Epithelial cell of proximal tubule (primary cell): ENCODE measurements around the gene ARRDC3. TPM values are rescaled to one million over a fixed set of nuclear protein-coding genes. Genes with fewer than 3 reads are reported as not detected.
"Not testable (repeated sequence)": the region's sequence is repeated elsewhere in the genome, so short reads cannot be mapped to it uniquely, and the experiment has no call there.

Source experiments
- DNase-seq: peaks from one replicate; pipeline ENCODE4 v3.0.0-alpha.2; 2011; ENCODE audit warnings: low read depth
- H3K4me3 ChIP-seq: 2 replicates; pipeline ENCODE4 v1.5.1; 2011; ENCODE audit warnings: low read depth, mild to moderate bottlenecking, low read length
- total RNA-seq: library from RNA; depleted of rRNA; stranded (reverse); fragments of >200 nt; gene quantifications from 2 replicates; pipeline ENCODE4 v1.2.3, GENCODE V29; 2015
- TF ChIP-seq, protein P1 (sequence below): conservative IDR thresholded peaks from 2 replicates; pipeline ENCODE4 v1.5.1; 2012; ENCODE audit warnings: low read depth, mild to moderate bottlenecking, low read length

Gene ARRDC3
- total RNA-seq, 1 donor from 2014 or later = 34.2 TPM

DNA sequence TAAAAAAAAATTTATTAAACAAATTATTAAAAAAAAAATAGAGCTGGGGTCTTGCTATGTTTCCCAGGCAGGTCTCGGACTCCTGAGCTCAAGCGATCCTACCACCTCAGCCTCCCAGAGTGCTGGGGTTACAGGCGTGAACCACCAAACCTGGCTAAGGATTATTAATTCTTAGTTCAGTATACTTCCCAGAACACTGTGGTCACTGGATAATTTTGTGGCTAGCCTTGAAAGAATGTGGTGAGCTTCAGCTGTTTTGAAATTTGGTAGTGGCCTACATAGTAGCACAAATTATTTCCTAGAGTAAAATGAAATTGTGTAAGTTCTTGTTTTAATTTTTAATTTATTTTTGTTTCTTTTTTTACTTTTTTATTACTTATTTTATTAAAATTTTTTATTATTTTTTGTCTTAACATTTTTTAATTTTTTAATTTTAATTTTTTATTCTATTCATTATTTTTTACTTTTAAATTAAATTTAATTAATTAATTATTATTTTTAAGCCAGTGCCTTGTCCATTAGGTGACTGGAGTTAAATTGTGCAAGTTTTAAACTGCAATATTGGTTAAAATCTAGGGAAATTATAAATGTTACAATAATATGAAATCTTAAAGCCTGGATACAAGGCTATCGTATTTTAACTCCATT is 23.0 kb downstream of the ARRDC3 start:
- DNase-seq = no peak
- TF ChIP-seq, protein P1, sequence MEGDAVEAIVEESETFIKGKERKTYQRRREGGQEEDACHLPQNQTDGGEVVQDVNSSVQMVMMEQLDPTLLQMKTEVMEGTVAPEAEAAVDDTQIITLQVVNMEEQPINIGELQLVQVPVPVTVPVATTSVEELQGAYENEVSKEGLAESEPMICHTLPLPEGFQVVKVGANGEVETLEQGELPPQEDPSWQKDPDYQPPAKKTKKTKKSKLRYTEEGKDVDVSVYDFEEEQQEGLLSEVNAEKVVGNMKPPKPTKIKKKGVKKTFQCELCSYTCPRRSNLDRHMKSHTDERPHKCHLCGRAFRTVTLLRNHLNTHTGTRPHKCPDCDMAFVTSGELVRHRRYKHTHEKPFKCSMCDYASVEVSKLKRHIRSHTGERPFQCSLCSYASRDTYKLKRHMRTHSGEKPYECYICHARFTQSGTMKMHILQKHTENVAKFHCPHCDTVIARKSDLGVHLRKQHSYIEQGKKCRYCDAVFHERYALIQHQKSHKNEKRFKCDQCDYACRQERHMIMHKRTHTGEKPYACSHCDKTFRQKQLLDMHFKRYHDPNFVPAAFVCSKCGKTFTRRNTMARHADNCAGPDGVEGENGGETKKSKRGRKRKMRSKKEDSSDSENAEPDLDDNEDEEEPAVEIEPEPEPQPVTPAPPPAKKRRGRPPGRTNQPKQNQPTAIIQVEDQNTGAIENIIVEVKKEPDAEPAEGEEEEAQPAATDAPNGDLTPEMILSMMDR = no peak
- H3K4me3 ChIP-seq = no peak overlapping the region

DNA sequence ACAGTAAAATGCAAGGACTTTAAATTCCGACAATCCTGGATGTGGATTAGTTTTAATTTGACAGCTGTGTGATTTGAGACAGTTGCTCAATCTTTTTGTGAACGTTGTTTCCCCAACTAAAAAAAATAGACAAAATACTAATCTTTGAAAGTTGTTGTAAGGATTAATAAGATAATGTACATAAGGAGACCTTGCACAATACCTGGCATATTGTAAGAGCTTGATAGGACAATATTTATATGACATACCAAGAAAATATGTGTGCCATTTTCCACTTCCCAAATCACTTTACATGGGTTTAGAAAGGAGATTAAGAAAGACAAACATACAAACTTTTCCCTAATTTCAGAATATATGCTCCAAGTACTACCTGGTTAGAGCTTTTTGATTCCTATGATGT is 25.3 kb downstream of the ARRDC3 start:
- TF ChIP-seq, protein P1 = no peak
- no peak for DNase-seq
- H3K4me3 ChIP-seq = no peak overlapping the region

DNA sequence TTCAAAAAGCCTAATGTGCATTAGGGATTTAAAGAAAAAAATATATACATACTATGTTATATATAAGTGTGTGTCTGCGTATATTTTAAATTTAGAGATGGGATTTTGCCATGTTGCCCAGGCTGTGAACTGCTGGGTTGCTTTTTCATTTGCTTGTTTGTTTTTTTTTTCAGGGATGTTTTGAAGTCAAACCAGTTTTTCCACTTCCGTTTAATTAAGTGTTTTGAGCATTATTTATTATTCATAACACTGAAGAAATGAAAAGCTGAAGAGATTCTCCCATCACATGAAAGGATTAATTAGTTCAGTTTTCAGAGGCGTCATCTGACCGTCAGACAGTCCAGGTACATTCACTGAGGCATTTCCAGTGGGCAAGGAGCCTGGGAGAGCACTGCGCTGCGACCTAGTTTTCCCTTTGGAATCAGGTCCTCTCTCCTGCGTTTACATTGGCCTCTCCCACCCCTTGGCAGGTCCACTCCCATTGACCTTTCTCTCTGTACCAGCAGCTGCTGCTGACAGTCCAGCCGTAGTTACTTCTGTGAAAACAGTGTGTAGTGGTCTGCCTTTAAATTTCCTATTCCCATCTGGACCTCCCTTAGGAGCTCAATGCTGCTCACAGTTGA is 26.0 kb downstream of the ARRDC3 start:
- H3K4me3 ChIP-seq = no peak overlapping the region
- TF ChIP-seq, protein P1 = no peak
- no peak for DNase-seq

DNA sequence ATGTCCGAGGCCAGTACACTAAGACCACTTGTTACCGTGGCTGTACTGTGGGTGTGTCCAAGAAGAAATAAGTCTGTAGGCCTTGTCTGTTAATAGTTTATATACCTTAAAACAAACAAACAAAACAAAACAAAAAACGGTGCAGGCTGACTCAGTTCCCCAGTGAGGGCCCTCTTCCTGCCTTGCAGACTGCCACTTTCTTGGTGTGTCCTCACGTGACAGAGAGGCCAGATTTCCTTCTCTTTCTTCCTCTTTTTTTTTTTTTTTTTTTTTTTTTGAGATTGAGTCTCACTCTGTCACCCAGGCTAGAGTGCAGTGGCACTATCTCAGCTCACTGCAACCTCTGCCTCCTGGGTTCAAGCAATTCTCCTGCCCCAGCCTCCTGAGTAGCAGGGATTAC is 28.2 kb downstream of the ARRDC3 start:
- not testable (repeated sequence) for DNase-seq, H3K4me3 ChIP-seq

DNA sequence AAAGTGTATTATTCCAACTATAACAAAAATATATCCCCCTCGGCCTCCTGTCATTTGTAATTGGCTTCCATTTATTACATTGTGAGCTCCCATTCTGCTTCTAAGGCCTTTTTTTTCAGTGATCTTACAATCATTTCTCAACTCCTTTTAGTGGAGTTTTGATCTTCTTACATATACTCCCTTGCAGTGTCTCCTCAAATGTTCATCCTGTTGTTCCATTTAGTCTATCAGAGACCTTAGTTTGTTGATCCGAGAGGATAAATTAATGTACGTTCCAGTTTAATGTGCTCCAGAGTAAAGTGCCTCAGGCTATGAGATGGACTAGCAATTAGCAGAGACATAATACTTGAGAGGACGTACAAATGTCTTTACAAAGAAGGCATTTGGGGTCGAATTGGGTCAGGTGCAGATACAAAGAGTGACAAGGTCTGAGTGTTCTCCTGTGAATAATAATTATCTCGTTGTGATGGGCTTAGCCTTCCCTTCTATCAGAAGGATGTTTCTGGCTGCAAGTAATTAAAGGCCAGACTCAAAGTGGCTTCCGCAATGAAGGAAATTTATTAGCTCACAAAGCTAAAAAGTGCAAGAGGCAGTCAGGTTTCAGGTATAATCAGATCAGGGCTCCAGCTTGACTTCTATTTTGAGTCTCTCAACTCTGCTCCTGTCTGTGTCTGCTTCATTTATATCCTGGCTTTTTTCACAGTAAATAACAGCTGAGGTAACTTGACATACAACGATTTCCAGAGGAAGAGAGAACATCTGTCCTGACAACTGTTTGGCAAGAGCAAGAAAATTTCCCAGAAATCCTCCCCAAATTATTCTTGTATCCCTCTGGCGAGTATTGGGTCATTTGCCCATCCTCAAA is 30.1 kb downstream of the ARRDC3 start:
- DNase-seq = no peak
- TF ChIP-seq, protein P1 = no peak
- H3K4me3 ChIP-seq = no peak overlapping the region

DNA sequence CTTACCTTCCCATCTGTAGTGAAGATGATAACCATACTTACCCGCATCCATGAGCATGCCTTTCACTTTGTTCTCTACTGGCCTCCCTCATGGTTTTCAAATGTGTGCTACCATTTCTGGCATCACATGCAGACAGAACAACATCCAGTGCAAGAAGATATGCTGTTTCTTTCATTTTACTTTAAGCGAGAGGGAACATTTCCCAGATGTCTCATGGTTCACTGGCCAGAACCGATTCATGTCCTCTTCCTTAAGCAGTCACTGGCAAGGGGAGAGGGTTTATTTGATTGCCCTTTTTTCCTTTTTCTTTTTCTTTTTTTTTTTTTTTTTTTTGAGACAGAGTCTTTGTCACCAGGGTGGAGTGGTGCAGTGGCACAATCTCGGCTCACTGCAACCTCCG is 37.7 kb downstream of the ARRDC3 start:
- peak; percentile 70 for DNase-seq
- TF ChIP-seq, protein P1 = no peak
- H3K4me3 ChIP-seq = no peak overlapping the region

DNA sequence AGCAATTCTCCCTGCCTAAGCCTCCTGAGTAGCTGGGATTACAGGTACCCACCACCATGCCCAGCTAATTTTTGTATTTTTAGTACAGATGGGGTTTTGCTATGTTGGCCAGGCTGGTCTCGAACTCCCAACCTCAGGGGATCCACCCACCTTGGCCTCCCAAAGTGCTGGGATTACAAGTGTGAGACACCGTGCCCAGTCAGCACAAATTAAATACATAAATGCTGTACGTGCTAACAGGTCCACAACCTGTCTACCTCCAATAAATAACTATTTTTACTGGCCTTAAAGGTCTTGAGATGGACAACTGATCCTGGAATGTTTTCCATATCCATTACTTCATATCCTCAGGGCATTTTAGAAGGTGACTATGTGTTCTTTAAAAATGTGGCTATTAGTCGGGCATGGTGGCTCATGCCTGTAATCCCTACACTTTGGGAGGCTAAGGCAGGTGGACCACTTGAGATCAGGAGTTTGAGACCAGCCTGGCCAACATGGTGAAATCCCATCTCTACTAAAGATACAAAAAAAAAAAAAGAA is 38.4 kb downstream of the ARRDC3 start:
- DNase-seq, H3K4me3 ChIP-seq: not testable (repeated sequence)

DNA sequence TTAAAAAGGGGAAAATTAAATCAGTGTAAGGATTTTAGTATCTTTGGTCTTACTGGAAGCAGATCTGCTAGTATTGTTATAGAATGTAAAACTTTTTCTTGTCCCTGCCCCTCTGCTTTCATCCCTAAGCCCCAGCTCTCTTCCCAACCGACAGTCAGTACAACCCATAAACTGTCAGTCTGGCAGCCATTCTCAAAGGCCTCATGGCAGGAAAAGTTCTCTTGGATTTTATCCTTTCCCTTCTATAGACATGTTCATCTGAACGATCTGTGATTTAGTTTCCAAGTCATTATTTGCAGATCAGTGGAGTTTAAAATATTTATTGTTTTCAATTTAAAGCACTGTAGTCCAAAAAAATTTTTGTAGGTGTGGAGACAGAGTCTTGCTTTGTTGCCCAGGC is 39.2 kb downstream of the ARRDC3 start:
- TF ChIP-seq, protein P1 = no peak
- DNase-seq = no peak
- no peak overlapping the region for H3K4me3 ChIP-seq

DNA sequence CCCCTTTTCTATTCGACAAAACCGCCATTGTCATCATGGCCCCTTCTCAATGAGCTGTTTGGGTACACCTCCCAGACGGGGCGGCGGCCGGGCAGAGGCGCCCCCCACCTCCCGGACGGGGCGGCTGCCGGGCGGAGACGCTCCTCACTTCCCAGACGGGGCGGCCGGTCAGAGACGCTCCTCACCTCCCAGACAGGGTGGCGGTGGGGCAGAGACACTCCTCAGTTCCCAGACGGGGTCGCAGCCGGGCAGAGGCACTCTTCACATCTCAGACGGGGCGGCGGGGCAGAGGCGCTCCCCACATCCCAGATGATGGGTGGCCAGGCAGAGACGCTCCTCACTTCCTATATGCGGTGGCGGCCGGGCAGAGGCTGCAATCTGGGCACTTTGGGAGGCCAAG is 40.2 kb downstream of the ARRDC3 start:
- not testable (repeated sequence) for DNase-seq, H3K4me3 ChIP-seq
